NCI-H2196 (cell line): Measurements from ENCODE around the gene TNFRSF18.

Experiments used
- DNase-seq: peaks from one replicate; lab custom pipeline; 2025; ENCODE audit not compliant: unreplicated experiment; lab: John Stamatoyannopoulos, UW

The TNFRSF18 gene

GRCh38 chr1:1213345-1214265, 7.2 kb upstream of the TNFRSF18 start, which contains the start of gene TNFRSF4:
Gene TNFRSF4, minus strand, starts transcription at chr1:1214153. Its CDS starts 26 bp downstream, at chr1:1214127.
- no peak for DNase-seq

- DNase-seq, result no peak
Measured at GRCh38 chr1:1212780-1213344, 6.5 kb upstream of the TNFRSF18 start.

- DNase-seq, result no peak
Measured at GRCh38 chr1:1211541-1212441, 5.4 kb upstream of the TNFRSF18 start.

GRCh38 chr1:1210726-1211540, 4.5 kb upstream of the TNFRSF18 start:
- DNase-seq, result no peak

GRCh38 chr1:1208713-1209433, 2.5 kb upstream of the TNFRSF18 start:
- DNase-seq, result no peak

GRCh38 chr1:1207571-1207892, 1.1 kb upstream of the TNFRSF18 start:
- DNase-seq, result no peak

GRCh38 chr1:1206966-1207531, 657 bp upstream of the TNFRSF18 start:
- no peak for DNase-seq

- DNase-seq, result no peak
Measured at GRCh38 chr1:1205769-1206375, 520 bp downstream of the TNFRSF18 start.

GRCh38 chr1:1204998-1205768, 1.2 kb downstream of the TNFRSF18 start:
- DNase-seq, result no peak

GRCh38 chr1:1204425-1204920, 1.9 kb downstream of the TNFRSF18 start:
- no peak for DNase-seq

- DNase-seq, result no peak
Measured at GRCh38 chr1:1203561-1204424, 2.6 kb downstream of the TNFRSF18 start.

GRCh38 chr1:1202831-1203560, 3.4 kb downstream of the TNFRSF18 start:
- DNase-seq, result no peak

GRCh38 chr1:1200876-1201810, 5.2 kb downstream of the TNFRSF18 start:
- no peak for DNase-seq

- DNase-seq, result no peak
Measured at GRCh38 chr1:1199961-1200875, 6.2 kb downstream of the TNFRSF18 start.
